ENCODE data around the gene LIG3. TPM values are rescaled to one million over a fixed set of nuclear protein-coding genes. Genes with fewer than 3 reads are reported as not detected.
"Not testable (repeated sequence)": the region's sequence is repeated elsewhere in the genome, so short reads cannot be mapped to it uniquely, and the experiment has no call there.

Gene LIG3
- total RNA-seq, 8 experiments from 2014 or later, result 10.1 to 58.3 (median 31.0) TPM

- WGBS, 10 experiments, result 70 to 100% (median 100%) methylated on average over 1 to 2 of the region's 2 CpGs; no CpG with 5 or more reads in 2 of the 10 experiments
- Histone ChIP-seq H3K27ac (no peak overlapping the region), H3K4me3 (no peak overlapping the region), H3K4me1 (replicated peaks in 1 of 2) (peaks cover 4% of the 10 kb centered on the region in 2 donors)
- no peak for ATAC-seq (replicated peaks in 6 of 8)
- in situ Hi-C loops (cut with MboI; ENCODE audit: low pct_unique_long_range_greater_than_20kb in 2 of 9, low sequenced_read_pairs in 9 of 9, unreplicated experiment in 9 of 9), result loop anchor here in 2 of 9 experiments (25.0 kb wide), 3 partner anchors 100 to 125 kb away; partner anchors contain the start of genes FNDC8 (in 1 of the 2) and RAD51D (in 1 of the 2)
Measured at GRCh38 chr17:34987232-34987631, 6.9 kb downstream of the LIG3 start.

- WGBS, 10 experiments, result 94 to 100% (median 100%) methylated on average over 1 to 2 of the region's 2 CpGs; no CpG with 5 or more reads in 3 of the 10 experiments
Measured at GRCh38 chr17:34988644-34989043, 8.3 kb downstream of the LIG3 start.

GRCh38 chr17:34989473-34989872 is 9.2 kb downstream of the LIG3 start:
- ATAC-seq (replicated peaks in 6 of 8), result no peak
- 40 to 100% (median 95%) methylated on average over 1 to 8 of the region's 10 CpGs; no CpG with 5 or more reads in 2 of the 10 experiments for WGBS, 10 experiments
- in situ Hi-C loops (cut with MboI; ENCODE audit: low pct_unique_long_range_greater_than_20kb in 2 of 9, low sequenced_read_pairs in 9 of 9, unreplicated experiment in 9 of 9), result loop anchor here in 2 of 9 experiments (25.0 kb wide), 3 partner anchors 98 to 123 kb away; partner anchors contain the start of genes FNDC8 (in 1 of the 2) and RAD51D (in 1 of the 2)
- Histone ChIP-seq H3K4me3 (no peak overlapping the region), H3K27ac (no peak overlapping the region), H3K4me1 (replicated peaks in 1 of 2) (peaks cover 2% of the 10 kb centered on the region in 2 donors)

More at GRCh38 chr17:34988644-34989043, 8.3 kb downstream of the LIG3 start:
- no peak overlapping the region for H3K27ac ChIP-seq
- no peak overlapping the region for H3K4me3 ChIP-seq
- peaks cover 2% of the 10 kb centered on the region in 2 donors for H3K4me1 ChIP-seq (replicated peaks in 1 of 2)
- in situ Hi-C loops (cut with MboI; ENCODE audit: low pct_unique_long_range_greater_than_20kb in 2 of 9, low sequenced_read_pairs in 9 of 9, unreplicated experiment in 9 of 9), result loop anchor here in 2 of 9 experiments (25.0 kb wide), 3 partner anchors 99 to 124 kb away; partner anchors contain the start of genes FNDC8 (in 1 of the 2) and RAD51D (in 1 of the 2)
- ATAC-seq (replicated peaks in 6 of 8), result no peak

- no peak for ATAC-seq (replicated peaks in 6 of 8)
- in situ Hi-C loops (cut with MboI; ENCODE audit: low pct_unique_long_range_greater_than_20kb in 2 of 9, low sequenced_read_pairs in 9 of 9, unreplicated experiment in 9 of 9), result loop anchor here in 3 of 9 experiments (10.0 to 25.0 kb wide), 4 partner anchors 96 to 124 kb away; partner anchors contain the start of genes RAD51D (in 2 of the 3) and FNDC8 (in 1 of the 3)
- Histone ChIP-seq H3K27ac (no peak overlapping the region), H3K4me3 (no peak overlapping the region), H3K4me1 (replicated peaks in 1 of 2) (no peaks in the 10 kb centered on the region)
- WGBS, 10 experiments, result 50 to 100% (median 87%) methylated on average over 1 to 6 of the region's 6 CpGs; no CpG with 5 or more reads in 1 of the 10 experiments
Measured at GRCh38 chr17:34990921-34991365, 10.6 kb downstream of the LIG3 start.

- no peak for ATAC-seq (replicated peaks in 6 of 8)
- Histone ChIP-seq H3K27ac (no peak overlapping the region), H3K4me3 (no peak overlapping the region), H3K4me1 (replicated peaks in 1 of 2) (no peaks in the 10 kb centered on the region)
- in situ Hi-C loops (cut with MboI; ENCODE audit: low pct_unique_long_range_greater_than_20kb in 2 of 9, low sequenced_read_pairs in 9 of 9, unreplicated experiment in 9 of 9), result loop anchor here in 3 of 9 experiments (10.0 to 25.0 kb wide), 4 partner anchors 96 to 123 kb away; partner anchors contain the start of genes RAD51D (in 2 of the 3) and FNDC8 (in 1 of the 3)
- 92 to 100% (median 100%) methylated on average over 1 to 3 of the region's 3 CpGs; no CpG with 5 or more reads in 3 of the 10 experiments for WGBS, 10 experiments
Measured at GRCh38 chr17:34991606-34992005, 11.3 kb downstream of the LIG3 start.

GRCh38 chr17:34993031-34993430 is 12.7 kb downstream of the LIG3 start:
- WGBS, 10 experiments, result 78 to 100% (median 83%) methylated on average over 1 to 2 of the region's 2 CpGs; no CpG with 5 or more reads in 4 of the 10 experiments
- Histone ChIP-seq H3K27ac (no peak overlapping the region), H3K4me1 (replicated peaks in 1 of 2) (no peaks in the 10 kb centered on the region), H3K4me3 (no peak overlapping the region)
- no peak for ATAC-seq (replicated peaks in 6 of 8)
- in situ Hi-C loops (cut with MboI; ENCODE audit: low pct_unique_long_range_greater_than_20kb in 2 of 9, low sequenced_read_pairs in 9 of 9, unreplicated experiment in 9 of 9), result loop anchor here in 3 of 9 experiments (10.0 to 25.0 kb wide), 4 partner anchors 94 to 122 kb away; partner anchors contain the start of genes RAD51D (in 2 of the 3) and FNDC8 (in 1 of the 3)

- WGBS, 10 experiments, result 20 to 100% (median 94%) methylated on average over 1 to 3 of the region's 3 CpGs; no CpG with 5 or more reads in 1 of the 10 experiments
- Histone ChIP-seq H3K4me1 (replicated peaks in 1 of 2) (no peaks in the 10 kb centered on the region), H3K4me3 (no peak overlapping the region), H3K27ac (no peak overlapping the region)
- no peak for ATAC-seq (replicated peaks in 6 of 8)
- in situ Hi-C loops (cut with MboI; ENCODE audit: low pct_unique_long_range_greater_than_20kb in 2 of 9, low sequenced_read_pairs in 9 of 9, unreplicated experiment in 9 of 9), result loop anchor here in 3 of 9 experiments (10.0 to 25.0 kb wide), 4 partner anchors 91 to 118 kb away; partner anchors contain the start of genes RAD51D (in 2 of the 3) and FNDC8 (in 1 of the 3)
Measured at GRCh38 chr17:34996422-34997285, 16.3 kb downstream of the LIG3 start.

GRCh38 chr17:34997355-34997862 is 17.1 kb downstream of the LIG3 start:
- H3K4me3 ChIP-seq, result no peak overlapping the region
- H3K27ac ChIP-seq, result no peak overlapping the region
- H3K4me1 ChIP-seq (replicated peaks in 1 of 2), result no peaks in the 10 kb centered on the region
- ATAC-seq (replicated peaks in 6 of 8), result peak in 1 of 8 experiments; percentile 38
- in situ Hi-C loops (cut with MboI; ENCODE audit: low pct_unique_long_range_greater_than_20kb in 2 of 9, low sequenced_read_pairs in 9 of 9, unreplicated experiment in 9 of 9), result loop anchor here in 3 of 9 experiments (10.0 to 25.0 kb wide), 4 partner anchors 90 to 117 kb away; partner anchors contain the start of genes RAD51D (in 2 of the 3) and FNDC8 (in 1 of the 3)
- 40 to 100% (median 93%) methylated on average over 1 to 11 of the region's 11 CpGs; no CpG with 5 or more reads in 2 of the 10 experiments for WGBS, 10 experiments

- Histone ChIP-seq H3K4me1 (replicated peaks in 1 of 2) (no peaks in the 10 kb centered on the region), H3K4me3 (no peak overlapping the region), H3K27ac (no peak overlapping the region)
- in situ Hi-C loops (cut with MboI; ENCODE audit: low pct_unique_long_range_greater_than_20kb in 2 of 9, low sequenced_read_pairs in 9 of 9, unreplicated experiment in 9 of 9), result loop anchor here in 3 of 9 experiments (10.0 to 25.0 kb wide), 4 partner anchors 89 to 117 kb away; partner anchors contain the start of genes RAD51D (in 2 of the 3) and FNDC8 (in 1 of the 3)
- peak; percentile 54 to 90 (median 73) for ATAC-seq (replicated peaks in 6 of 8)
- WGBS, 10 experiments, result 57% methylated on average over 4 of the region's 5 CpGs; no CpG with 5 or more reads in 9 of the 10 experiments
Measured at GRCh38 chr17:34998205-34998604, 17.9 kb downstream of the LIG3 start.

- in situ Hi-C loops (cut with MboI; ENCODE audit: low pct_unique_long_range_greater_than_20kb in 2 of 9, low sequenced_read_pairs in 9 of 9, unreplicated experiment in 9 of 9), result loop anchor here in 3 of 9 experiments (10.0 to 25.0 kb wide), 4 partner anchors 88 to 115 kb away; partner anchors contain the start of genes RAD51D (in 2 of the 3) and FNDC8 (in 1 of the 3)
- 71 to 100% (median 93%) methylated on average over 1 to 2 of the region's 2 CpGs; no CpG with 5 or more reads in 4 of the 10 experiments for WGBS, 10 experiments
- no peak overlapping the region for H3K4me3 ChIP-seq
- no peak for ATAC-seq (replicated peaks in 6 of 8)
- no peaks in the 10 kb centered on the region for H3K4me1 ChIP-seq (replicated peaks in 1 of 2)
- H3K27ac ChIP-seq, result no peak overlapping the region
Measured at GRCh38 chr17:34999456-34999855, 19.1 kb downstream of the LIG3 start.

GRCh38 chr17:35000965-35001364 is 20.7 kb downstream of the LIG3 start:
- H3K4me1 ChIP-seq (replicated peaks in 1 of 2); H3K4me3 ChIP-seq; H3K27ac ChIP-seq; ATAC-seq (replicated peaks in 6 of 8): not testable (repeated sequence)
- in situ Hi-C loops (cut with MboI; ENCODE audit: low pct_unique_long_range_greater_than_20kb in 2 of 9, low sequenced_read_pairs in 9 of 9, unreplicated experiment in 9 of 9), result loop anchor here in 2 of 9 experiments (25.0 kb wide), 1 partner anchor 111 kb away; the partner anchor contains the start of genes FNDC8 (in 2 of the 2) and RAD51D (in 2 of the 2)
- WGBS, 10 experiments, result 88 to 100% (median 92%) methylated on average over 2 to 5 of the region's 14 CpGs; no CpG with 5 or more reads in 5 of the 10 experiments

GRCh38 chr17:35001549-35001948 is 21.2 kb downstream of the LIG3 start:
- Histone ChIP-seq H3K4me3 (no peak overlapping the region), H3K27ac (no peak overlapping the region), H3K4me1 (replicated peaks in 1 of 2) (no peaks in the 10 kb centered on the region)
- ATAC-seq (replicated peaks in 6 of 8), result peak in 3 of 8 experiments; percentile 4 to 13 (median 5)
- 72 to 83% methylated on average over 1 to 2 of the region's 2 CpGs; no CpG with 5 or more reads in 8 of the 10 experiments for WGBS, 10 experiments
- in situ Hi-C loops (cut with MboI; ENCODE audit: low pct_unique_long_range_greater_than_20kb in 2 of 9, low sequenced_read_pairs in 9 of 9, unreplicated experiment in 9 of 9), result loop anchor here in 2 of 9 experiments (25.0 kb wide), 1 partner anchor 111 kb away; the partner anchor contains the start of genes FNDC8 (in 2 of the 2) and RAD51D (in 2 of the 2)
